WTC11 (cell line): Measurements from ENCODE around the gene C16orf74. TPM values are rescaled to one million over a fixed set of nuclear protein-coding genes. Genes with fewer than 3 reads are reported as not detected.

Source experiments
- ATAC-seq: fragments of 200-7000 bp; cut with Tn5 transposase; 2 replicates; pipeline ENCODE4 v1.10.0; 2021; ENCODE audit warnings: mild to moderate bottlenecking, moderate library complexity
- CTCF ChIA-PET: fragments of 300-600 bp; sonication (Branson Sonifier 250); formaldehyde crosslinking; loops from one replicate; lab custom pipeline; 2021; ENCODE audit warnings: antibody characterized with exemption; lab: Charles Lee
- POLR2A ChIA-PET: fragments of 350-600 bp; sonication (Branson Sonifier 250); formaldehyde crosslinking; loops from one replicate; lab custom pipeline; 2021; ENCODE audit warnings: antibody characterized with exemption; lab: Charles Lee
- DNase-seq: peaks from one replicate; pipeline ENCODE4 v3.0.0; 2021; ENCODE audit warnings: low spot score
- H3K27ac Mint-ChIP-seq: 2 replicates; pipeline ENCODE4 v1.8.0; 2021; ENCODE audit warnings: mixed read lengths
- H3K27me3 Mint-ChIP-seq: 2 replicates; pipeline ENCODE4 v1.8.0; 2021; ENCODE audit warnings: low read depth, mild to moderate bottlenecking, moderate library complexity, mixed read lengths
- H3K36me3 Mint-ChIP-seq: 2 replicates; pipeline ENCODE4 v1.8.0; 2021; ENCODE audit warnings: mixed read lengths
- H3K4me1 Mint-ChIP-seq: 2 replicates; pipeline ENCODE4 v1.8.0; 2022; ENCODE audit warnings: mixed read lengths
- H3K4me3 Mint-ChIP-seq: 2 replicates; pipeline ENCODE4 v1.8.0; 2021; ENCODE audit warnings: mild to moderate bottlenecking, moderate library complexity, mixed read lengths
- H3K9me3 Mint-ChIP-seq: 2 replicates; pipeline ENCODE4 v1.8.0; 2021; ENCODE audit warnings: mixed read lengths
- CDX4 ChIP-seq: fragments of 250-450 bp; sonication (Bioruptor Pico); IDR thresholded peaks from 2 replicates; pipeline ENCODE4 v1.9.0; 2021; ENCODE audit warnings: moderate library complexity, mild to moderate bottlenecking, inconsistent platforms, borderline replicate concordance
- ELF4 ChIP-seq: sonication (generic); formaldehyde crosslinking; IDR thresholded peaks from 2 replicates; pipeline ENCODE4 v1.8.1; 2022; ENCODE audit warnings: low read depth, mild to moderate bottlenecking, moderate library complexity, missing genetic modification reagents
- GABPB1 ChIP-seq: sonication (generic); formaldehyde crosslinking; IDR thresholded peaks from 2 replicates; pipeline ENCODE4 v1.8.1; 2023; ENCODE audit warnings: mild to moderate bottlenecking, missing genetic modification reagents
- IRF1 ChIP-seq: sonication (generic); formaldehyde crosslinking; IDR thresholded peaks from 2 replicates; pipeline ENCODE4 v1.8.0; 2023; ENCODE audit warnings: missing genetic modification reagents
- JAZF1 ChIP-seq: fragments of 250-450 bp; sonication (Bioruptor Pico); IDR thresholded peaks from 2 replicates; pipeline ENCODE4 v1.9.0; 2021; ENCODE audit warnings: moderate library complexity, mild to moderate bottlenecking, inconsistent platforms
- OVOL2 ChIP-seq: fragments of 250-450 bp; sonication (Bioruptor Pico); IDR thresholded peaks from 2 replicates; pipeline ENCODE4 v1.9.0; 2021; ENCODE audit warnings: mild to moderate bottlenecking, borderline replicate concordance
- RORB ChIP-seq: fragments of 250-450 bp; sonication (Bioruptor Pico); IDR thresholded peaks from 2 replicates; pipeline ENCODE4 v1.9.0; 2021; ENCODE audit warnings: mild to moderate bottlenecking
- USF2 ChIP-seq: sonication (generic); formaldehyde crosslinking; IDR thresholded peaks from 2 replicates; pipeline ENCODE4 v1.8.1; 2023; ENCODE audit warnings: mild to moderate bottlenecking, missing genetic modification reagents, moderate library complexity
- ZNF232 ChIP-seq: sonication (generic); formaldehyde crosslinking; IDR thresholded peaks from 2 replicates; pipeline ENCODE4 v1.8.0; 2022; ENCODE audit warnings: mild to moderate bottlenecking, missing genetic modification reagents
- ZNF671 ChIP-seq: fragments of 250-450 bp; sonication (Bioruptor Pico); IDR thresholded peaks from 2 replicates; pipeline ENCODE4 v1.8.0; 2021; ENCODE audit warnings: mild to moderate bottlenecking
- total RNA-seq: library from RNA; stranded (reverse); gene quantifications from 3 replicates; pipeline ENCODE4 v1.2.3, GENCODE V29; 2021
- TF ChIP-seq, protein P1 (sequence below): sonication (generic); formaldehyde crosslinking; IDR thresholded peaks from 2 replicates; pipeline ENCODE4 v1.8.0; 2022; ENCODE audit warnings: missing genetic modification reagents
- TF ChIP-seq, protein P2 (sequence below): fragments of 250-450 bp; sonication (Bioruptor Pico); IDR thresholded peaks from 2 replicates; pipeline ENCODE4 v1.9.0; 2021; ENCODE audit warnings: mild to moderate bottlenecking
- TF ChIP-seq, protein P3 (sequence below): sonication (generic); formaldehyde crosslinking; IDR thresholded peaks from 2 replicates; pipeline ENCODE4 v1.8.1; 2023; ENCODE audit warnings: mild to moderate bottlenecking, missing genetic modification reagents
- TF ChIP-seq, protein P4 (sequence below): fragments of 250-450 bp; sonication (Bioruptor Pico); IDR thresholded peaks from 2 replicates; pipeline ENCODE4 v1.9.0; 2021; ENCODE audit warnings: mild to moderate bottlenecking, borderline replicate concordance
- TF ChIP-seq, protein P5 (sequence below): fragments of 250-450 bp; sonication (Bioruptor Pico); IDR thresholded peaks from 2 replicates; pipeline ENCODE4 v2.1.2; 2022; ENCODE audit warnings: mild to moderate bottlenecking, moderate library complexity
- TF ChIP-seq, protein P6 (sequence below): fragments of 250-450 bp; sonication (Bioruptor Pico); IDR thresholded peaks from 2 replicates; pipeline ENCODE4 v1.8.0; 2021; ENCODE audit warnings: mild to moderate bottlenecking

C16orf74 gene
- total RNA-seq, 1 experiment from 2014 or later = 8.3 TPM

GRCh38 chr16:85733155-85733838 lies 17.6 kb downstream of the C16orf74 start:
- Mint-ChIP-seq H3K36me3 (no peaks in the 10 kb centered on the region), H3K4me1 (peaks cover 16% of the 10 kb centered on the region), H3K4me3 (no peak overlapping the region), H3K27me3 (no peaks in the 10 kb centered on the region; the same call in 1 of the 2 replicates)
- CTCF ChIA-PET = interaction anchor here (0.6 to 0.9 kb wide), 6 partner anchors 13 to 117 kb away, joined by 3 to 4 read pairs (median 3); no protein-coding TSS in a partner anchor
- peak; percentile 5; the same call in 1 of the 2 replicates for ATAC-seq
- TF ChIP-seq, protein P1, sequence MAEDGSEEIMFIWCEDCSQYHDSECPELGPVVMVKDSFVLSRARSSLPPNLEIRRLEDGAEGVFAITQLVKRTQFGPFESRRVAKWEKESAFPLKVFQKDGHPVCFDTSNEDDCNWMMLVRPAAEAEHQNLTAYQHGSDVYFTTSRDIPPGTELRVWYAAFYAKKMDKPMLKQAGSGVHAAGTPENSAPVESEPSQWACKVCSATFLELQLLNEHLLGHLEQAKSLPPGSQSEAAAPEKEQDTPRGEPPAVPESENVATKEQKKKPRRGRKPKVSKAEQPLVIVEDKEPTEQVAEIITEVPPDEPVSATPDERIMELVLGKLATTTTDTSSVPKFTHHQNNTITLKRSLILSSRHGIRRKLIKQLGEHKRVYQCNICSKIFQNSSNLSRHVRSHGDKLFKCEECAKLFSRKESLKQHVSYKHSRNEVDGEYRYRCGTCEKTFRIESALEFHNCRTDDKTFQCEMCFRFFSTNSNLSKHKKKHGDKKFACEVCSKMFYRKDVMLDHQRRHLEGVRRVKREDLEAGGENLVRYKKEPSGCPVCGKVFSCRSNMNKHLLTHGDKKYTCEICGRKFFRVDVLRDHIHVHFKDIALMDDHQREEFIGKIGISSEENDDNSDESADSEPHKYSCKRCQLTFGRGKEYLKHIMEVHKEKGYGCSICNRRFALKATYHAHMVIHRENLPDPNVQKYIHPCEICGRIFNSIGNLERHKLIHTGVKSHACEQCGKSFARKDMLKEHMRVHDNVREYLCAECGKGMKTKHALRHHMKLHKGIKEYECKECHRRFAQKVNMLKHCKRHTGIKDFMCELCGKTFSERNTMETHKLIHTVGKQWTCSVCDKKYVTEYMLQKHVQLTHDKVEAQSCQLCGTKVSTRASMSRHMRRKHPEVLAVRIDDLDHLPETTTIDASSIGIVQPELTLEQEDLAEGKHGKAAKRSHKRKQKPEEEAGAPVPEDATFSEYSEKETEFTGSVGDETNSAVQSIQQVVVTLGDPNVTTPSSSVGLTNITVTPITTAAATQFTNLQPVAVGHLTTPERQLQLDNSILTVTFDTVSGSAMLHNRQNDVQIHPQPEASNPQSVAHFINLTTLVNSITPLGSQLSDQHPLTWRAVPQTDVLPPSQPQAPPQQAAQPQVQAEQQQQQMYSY (CRISPR knock-in tag) = no peak
- TF ChIP-seq GABPB1 (CRISPR knock-in tag) = peak; percentile 79
- TF ChIP-seq, all 79 proteins: peak for 1
- no peaks in the 10 kb centered on the region for H3K9me3 Mint-ChIP-seq
- H3K27ac Mint-ChIP-seq = peak overlapping the region; percentile 19; the same call in 1 of the 2 replicates
- POLR2A ChIA-PET = no interaction called here
- no peak for DNase-seq

DNA sequence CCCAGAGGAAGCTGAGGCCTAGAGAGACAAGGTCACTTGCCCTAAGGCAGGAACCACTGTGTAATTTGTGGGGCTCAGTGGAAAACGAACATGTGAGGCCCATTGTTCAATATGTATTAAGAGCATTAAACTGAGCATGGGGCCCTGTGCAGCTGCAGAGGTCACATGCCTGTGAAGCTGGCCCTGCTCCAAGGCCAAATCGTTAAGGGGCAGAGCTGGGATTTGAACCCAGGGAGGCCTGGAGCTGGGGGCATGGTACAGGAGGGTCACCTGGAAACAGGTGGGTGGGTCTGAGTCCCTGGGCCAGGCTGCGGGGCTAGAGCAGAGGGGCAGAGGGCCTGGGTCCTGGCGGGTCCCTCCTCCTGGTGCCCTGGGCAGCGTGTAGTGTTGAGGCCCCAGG lies 19.7 kb downstream of the C16orf74 start:
- peaks cover 16% of the 10 kb centered on the region for H3K4me1 Mint-ChIP-seq
- POLR2A ChIA-PET = no interaction called here
- DNase-seq = no peak
- peaks cover under 1% of the 10 kb centered on the region; the same call in 1 of the 2 replicates for H3K36me3 Mint-ChIP-seq
- CTCF ChIA-PET = no interaction called here
- H3K4me3 Mint-ChIP-seq = no peak overlapping the region
- no peaks in the 10 kb centered on the region for H3K9me3 Mint-ChIP-seq
- no peak overlapping the region for H3K27ac Mint-ChIP-seq
- ATAC-seq = no peak
- no peaks in the 10 kb centered on the region; the same call in 1 of the 2 replicates for H3K27me3 Mint-ChIP-seq
- TF ChIP-seq ZNF671 (no peak), USF2 (CRISPR knock-in tag) (no peak), ZNF232 (CRISPR knock-in tag) (no peak), IRF1 (CRISPR knock-in tag) (no peak), ELF4 (no peak), RORB (CRISPR knock-in tag) (no peak), OVOL2 (CRISPR knock-in tag) (no peak), GABPB1 (CRISPR knock-in tag) (no peak), JAZF1 (CRISPR knock-in tag) (no peak), CDX4 (CRISPR knock-in tag) (no peak)
- TF ChIP-seq, protein P2, sequence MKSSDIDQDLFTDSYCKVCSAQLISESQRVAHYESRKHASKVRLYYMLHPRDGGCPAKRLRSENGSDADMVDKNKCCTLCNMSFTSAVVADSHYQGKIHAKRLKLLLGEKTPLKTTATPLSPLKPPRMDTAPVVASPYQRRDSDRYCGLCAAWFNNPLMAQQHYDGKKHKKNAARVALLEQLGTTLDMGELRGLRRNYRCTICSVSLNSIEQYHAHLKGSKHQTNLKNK (CRISPR knock-in tag) = no peak
- TF ChIP-seq, protein P3, sequence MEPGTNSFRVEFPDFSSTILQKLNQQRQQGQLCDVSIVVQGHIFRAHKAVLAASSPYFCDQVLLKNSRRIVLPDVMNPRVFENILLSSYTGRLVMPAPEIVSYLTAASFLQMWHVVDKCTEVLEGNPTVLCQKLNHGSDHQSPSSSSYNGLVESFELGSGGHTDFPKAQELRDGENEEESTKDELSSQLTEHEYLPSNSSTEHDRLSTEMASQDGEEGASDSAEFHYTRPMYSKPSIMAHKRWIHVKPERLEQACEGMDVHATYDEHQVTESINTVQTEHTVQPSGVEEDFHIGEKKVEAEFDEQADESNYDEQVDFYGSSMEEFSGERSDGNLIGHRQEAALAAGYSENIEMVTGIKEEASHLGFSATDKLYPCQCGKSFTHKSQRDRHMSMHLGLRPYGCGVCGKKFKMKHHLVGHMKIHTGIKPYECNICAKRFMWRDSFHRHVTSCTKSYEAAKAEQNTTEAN (CRISPR knock-in tag) = no peak
- TF ChIP-seq, protein P4, sequence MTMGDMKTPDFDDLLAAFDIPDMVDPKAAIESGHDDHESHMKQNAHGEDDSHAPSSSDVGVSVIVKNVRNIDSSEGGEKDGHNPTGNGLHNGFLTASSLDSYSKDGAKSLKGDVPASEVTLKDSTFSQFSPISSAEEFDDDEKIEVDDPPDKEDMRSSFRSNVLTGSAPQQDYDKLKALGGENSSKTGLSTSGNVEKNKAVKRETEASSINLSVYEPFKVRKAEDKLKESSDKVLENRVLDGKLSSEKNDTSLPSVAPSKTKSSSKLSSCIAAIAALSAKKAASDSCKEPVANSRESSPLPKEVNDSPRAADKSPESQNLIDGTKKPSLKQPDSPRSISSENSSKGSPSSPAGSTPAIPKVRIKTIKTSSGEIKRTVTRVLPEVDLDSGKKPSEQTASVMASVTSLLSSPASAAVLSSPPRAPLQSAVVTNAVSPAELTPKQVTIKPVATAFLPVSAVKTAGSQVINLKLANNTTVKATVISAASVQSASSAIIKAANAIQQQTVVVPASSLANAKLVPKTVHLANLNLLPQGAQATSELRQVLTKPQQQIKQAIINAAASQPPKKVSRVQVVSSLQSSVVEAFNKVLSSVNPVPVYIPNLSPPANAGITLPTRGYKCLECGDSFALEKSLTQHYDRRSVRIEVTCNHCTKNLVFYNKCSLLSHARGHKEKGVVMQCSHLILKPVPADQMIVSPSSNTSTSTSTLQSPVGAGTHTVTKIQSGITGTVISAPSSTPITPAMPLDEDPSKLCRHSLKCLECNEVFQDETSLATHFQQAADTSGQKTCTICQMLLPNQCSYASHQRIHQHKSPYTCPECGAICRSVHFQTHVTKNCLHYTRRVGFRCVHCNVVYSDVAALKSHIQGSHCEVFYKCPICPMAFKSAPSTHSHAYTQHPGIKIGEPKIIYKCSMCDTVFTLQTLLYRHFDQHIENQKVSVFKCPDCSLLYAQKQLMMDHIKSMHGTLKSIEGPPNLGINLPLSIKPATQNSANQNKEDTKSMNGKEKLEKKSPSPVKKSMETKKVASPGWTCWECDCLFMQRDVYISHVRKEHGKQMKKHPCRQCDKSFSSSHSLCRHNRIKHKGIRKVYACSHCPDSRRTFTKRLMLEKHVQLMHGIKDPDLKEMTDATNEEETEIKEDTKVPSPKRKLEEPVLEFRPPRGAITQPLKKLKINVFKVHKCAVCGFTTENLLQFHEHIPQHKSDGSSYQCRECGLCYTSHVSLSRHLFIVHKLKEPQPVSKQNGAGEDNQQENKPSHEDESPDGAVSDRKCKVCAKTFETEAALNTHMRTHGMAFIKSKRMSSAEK = no peak
- TF ChIP-seq, protein P5, sequence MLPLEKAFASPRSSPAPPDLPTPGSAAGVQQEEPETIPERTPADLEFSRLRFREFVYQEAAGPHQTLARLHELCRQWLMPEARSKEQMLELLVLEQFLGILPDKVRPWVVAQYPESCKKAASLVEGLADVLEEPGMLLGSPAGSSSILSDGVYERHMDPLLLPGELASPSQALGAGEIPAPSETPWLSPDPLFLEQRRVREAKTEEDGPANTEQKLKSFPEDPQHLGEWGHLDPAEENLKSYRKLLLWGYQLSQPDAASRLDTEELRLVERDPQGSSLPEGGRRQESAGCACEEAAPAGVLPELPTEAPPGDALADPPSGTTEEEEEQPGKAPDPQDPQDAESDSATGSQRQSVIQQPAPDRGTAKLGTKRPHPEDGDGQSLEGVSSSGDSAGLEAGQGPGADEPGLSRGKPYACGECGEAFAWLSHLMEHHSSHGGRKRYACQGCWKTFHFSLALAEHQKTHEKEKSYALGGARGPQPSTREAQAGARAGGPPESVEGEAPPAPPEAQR (CRISPR knock-in tag) = no peak
- TF ChIP-seq, protein P6, sequence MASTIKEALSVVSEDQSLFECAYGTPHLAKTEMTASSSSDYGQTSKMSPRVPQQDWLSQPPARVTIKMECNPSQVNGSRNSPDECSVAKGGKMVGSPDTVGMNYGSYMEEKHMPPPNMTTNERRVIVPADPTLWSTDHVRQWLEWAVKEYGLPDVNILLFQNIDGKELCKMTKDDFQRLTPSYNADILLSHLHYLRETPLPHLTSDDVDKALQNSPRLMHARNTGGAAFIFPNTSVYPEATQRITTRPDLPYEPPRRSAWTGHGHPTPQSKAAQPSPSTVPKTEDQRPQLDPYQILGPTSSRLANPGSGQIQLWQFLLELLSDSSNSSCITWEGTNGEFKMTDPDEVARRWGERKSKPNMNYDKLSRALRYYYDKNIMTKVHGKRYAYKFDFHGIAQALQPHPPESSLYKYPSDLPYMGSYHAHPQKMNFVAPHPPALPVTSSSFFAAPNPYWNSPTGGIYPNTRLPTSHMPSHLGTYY (CRISPR knock-in tag) = no peak
